Measurements from ENCODE around the gene PKP2. TPM values are rescaled to one million over a fixed set of nuclear protein-coding genes. Genes with fewer than 3 reads are reported as not detected.

The PKP2 gene
- total and polyA plus RNA-seq, 7 donors = 2.5 to 7.8 (median 4.0) TPM

DNA sequence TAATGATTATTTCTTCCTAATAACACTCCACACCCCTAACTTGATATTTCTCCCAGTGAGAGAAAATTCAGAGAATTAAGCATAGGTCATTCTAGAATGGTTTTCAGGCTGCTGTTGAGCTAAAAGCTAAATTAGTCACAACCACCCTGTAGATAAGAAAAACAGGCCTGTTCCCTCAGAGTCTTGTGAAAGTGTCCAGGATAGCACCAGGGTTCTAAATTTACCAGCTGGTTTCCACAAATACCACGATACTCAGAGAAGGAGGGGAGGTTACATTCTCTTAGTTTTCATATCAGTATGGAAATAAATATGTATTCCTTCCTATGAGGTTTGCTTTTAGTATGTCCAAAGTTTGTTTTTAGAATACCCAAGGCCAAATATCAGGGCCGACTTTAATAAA, 74.9 kb downstream of the PKP2 start:
- Histone ChIP-seq H3K9me3 (no peaks in the 10 kb centered on the region), H3K4me3 (no peak overlapping the region), H3K27me3 (ENCODE audit: insufficient read depth in 3 of 3, low read length in 2 of 3) (no peaks in the 10 kb centered on the region), H3K4me1 (no peaks in the 10 kb centered on the region), H3K27ac (no peak overlapping the region), H3K36me3 (ENCODE audit: insufficient read depth in 1 of 2, low read depth in 1 of 2) (peaks cover 0 to 4% of the 10 kb centered on the region in 2 donors)
- intact Hi-C loops (cut with DNase I) = no loop called here
- 53 to 54% (median 53%) methylated on average over 2 of the region's 2 CpGs for WGBS, 3 donors
- TF ChIP-seq, protein P1, sequence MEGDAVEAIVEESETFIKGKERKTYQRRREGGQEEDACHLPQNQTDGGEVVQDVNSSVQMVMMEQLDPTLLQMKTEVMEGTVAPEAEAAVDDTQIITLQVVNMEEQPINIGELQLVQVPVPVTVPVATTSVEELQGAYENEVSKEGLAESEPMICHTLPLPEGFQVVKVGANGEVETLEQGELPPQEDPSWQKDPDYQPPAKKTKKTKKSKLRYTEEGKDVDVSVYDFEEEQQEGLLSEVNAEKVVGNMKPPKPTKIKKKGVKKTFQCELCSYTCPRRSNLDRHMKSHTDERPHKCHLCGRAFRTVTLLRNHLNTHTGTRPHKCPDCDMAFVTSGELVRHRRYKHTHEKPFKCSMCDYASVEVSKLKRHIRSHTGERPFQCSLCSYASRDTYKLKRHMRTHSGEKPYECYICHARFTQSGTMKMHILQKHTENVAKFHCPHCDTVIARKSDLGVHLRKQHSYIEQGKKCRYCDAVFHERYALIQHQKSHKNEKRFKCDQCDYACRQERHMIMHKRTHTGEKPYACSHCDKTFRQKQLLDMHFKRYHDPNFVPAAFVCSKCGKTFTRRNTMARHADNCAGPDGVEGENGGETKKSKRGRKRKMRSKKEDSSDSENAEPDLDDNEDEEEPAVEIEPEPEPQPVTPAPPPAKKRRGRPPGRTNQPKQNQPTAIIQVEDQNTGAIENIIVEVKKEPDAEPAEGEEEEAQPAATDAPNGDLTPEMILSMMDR (IDR thresholded peaks at IDR 0.05) = no peak
- no peak for ATAC-seq
- no peak for DNase-seq

DNA sequence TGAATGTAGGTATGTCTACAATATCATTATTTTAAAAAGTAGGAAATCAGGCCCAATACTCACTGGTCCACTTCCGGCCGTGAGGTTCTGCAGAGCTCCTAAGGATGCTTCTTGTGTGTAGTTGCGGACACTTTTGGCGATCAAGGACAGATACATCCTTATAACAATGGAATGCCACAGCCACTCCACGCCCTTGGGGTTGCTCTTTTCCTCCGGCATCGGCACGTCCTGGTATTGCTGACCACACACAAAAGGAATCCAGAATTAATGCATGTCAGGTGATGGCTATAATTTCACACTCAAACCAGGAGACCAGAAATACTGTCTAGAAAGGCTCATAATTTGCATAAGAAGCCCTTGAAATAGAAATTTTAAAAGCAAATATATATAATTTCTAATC, 75.3 kb downstream of the PKP2 start:
- 66 to 69% (median 68%) methylated on average over 8 of the region's 8 CpGs for WGBS, 3 donors
- Histone ChIP-seq H3K36me3 (ENCODE audit: insufficient read depth in 1 of 2, low read depth in 1 of 2) (peaks cover 0 to 4% of the 10 kb centered on the region in 2 donors), H3K4me1 (no peaks in the 10 kb centered on the region), H3K4me3 (no peak overlapping the region), H3K27ac (no peak overlapping the region), H3K27me3 (ENCODE audit: insufficient read depth in 3 of 3, low read length in 2 of 3) (no peaks in the 10 kb centered on the region), H3K9me3 (no peaks in the 10 kb centered on the region)
- intact Hi-C loops (cut with DNase I) = no loop called here
- TF ChIP-seq, protein P1 (IDR thresholded peaks at IDR 0.05) = no peak
- DNase-seq (no peak), ATAC-seq (no peak)

DNA sequence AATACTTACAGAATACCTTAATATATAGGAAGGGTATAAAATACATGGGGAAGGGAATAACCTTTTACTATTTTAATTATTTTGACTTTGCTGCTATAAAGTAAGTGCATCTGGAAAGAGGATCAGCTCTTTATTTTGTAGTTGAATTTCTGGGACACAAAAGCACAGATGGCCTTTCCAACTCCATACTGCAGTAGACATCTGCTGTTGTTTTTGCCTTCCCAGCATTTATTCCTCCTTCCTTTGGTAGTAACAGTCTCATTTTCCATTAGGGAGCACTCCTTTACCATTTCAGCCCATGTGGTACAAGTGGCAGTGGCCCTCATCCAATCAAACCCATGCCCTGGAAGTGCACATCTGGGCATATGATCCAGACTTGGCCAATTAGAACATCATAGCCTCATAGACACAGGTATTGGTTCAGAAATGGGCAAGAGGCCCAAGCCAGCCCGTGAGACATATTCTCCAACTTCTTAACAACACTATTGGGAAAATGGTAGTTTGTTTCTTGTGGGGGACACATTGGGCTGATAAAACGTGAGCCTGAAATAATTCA, 76.1 kb downstream of the PKP2 start:
- TF ChIP-seq, protein P1 (IDR thresholded peaks at IDR 0.05) = no peak
- H3K36me3 ChIP-seq (ENCODE audit: insufficient read depth in 1 of 2, low read depth in 1 of 2) = peaks cover 0 to 4% of the 10 kb centered on the region in 2 donors
- no peaks in the 10 kb centered on the region for H3K4me1 ChIP-seq
- intact Hi-C loops (cut with DNase I) = no loop called here
- H3K27ac ChIP-seq = no peak overlapping the region
- DNase-seq = no peak
- no peak overlapping the region for H3K4me3 ChIP-seq
- H3K27me3 ChIP-seq (ENCODE audit: insufficient read depth in 3 of 3, low read length in 2 of 3) = no peaks in the 10 kb centered on the region
- 76 to 79% (median 76%) methylated on average over 2 of the region's 2 CpGs for WGBS, 3 donors
- no peaks in the 10 kb centered on the region for H3K9me3 ChIP-seq
- no peak for ATAC-seq

DNA sequence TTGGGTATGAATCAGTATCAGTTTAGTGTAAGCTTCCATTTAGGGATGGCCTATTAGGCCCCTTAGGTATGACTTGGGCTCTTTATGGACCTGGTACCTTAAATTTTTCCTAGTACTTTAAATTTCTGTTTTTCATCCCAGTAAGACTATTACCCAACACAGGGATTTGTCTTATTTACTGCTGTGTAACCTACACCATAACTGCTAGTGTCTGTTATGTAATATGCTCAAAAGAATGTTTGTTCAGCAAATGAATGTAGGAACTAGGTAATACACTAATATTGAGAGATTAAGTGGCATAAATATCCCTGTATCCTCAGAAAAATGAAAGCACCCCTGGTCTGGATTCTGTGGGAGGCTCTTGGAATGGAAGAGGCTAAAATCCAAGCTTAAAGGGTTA, 77.2 kb downstream of the PKP2 start:
- no peak for DNase-seq
- no peak for ATAC-seq
- TF ChIP-seq, protein P1 (IDR thresholded peaks at IDR 0.05) = no peak
- H3K9me3 ChIP-seq = no peaks in the 10 kb centered on the region
- H3K4me1 ChIP-seq = no peaks in the 10 kb centered on the region
- peaks cover 0 to 4% of the 10 kb centered on the region in 2 donors for H3K36me3 ChIP-seq (ENCODE audit: insufficient read depth in 1 of 2, low read depth in 1 of 2)
- no peak overlapping the region for H3K4me3 ChIP-seq
- no peaks in the 10 kb centered on the region for H3K27me3 ChIP-seq (ENCODE audit: insufficient read depth in 3 of 3, low read length in 2 of 3)
- H3K27ac ChIP-seq = no peak overlapping the region
- intact Hi-C loops (cut with DNase I) = no loop called here

All from psoas muscle (tissue), 8 donors.